CD4-positive, alpha-beta T cell (primary cell): ENCODE measurements around the gene ADAM17. TPM values are rescaled to one million over a fixed set of nuclear protein-coding genes. Genes with fewer than 3 reads are reported as not detected.

Experiments
- ATAC-seq: fragments of 200-7000 bp; cut with Tn5 transposase; one replicate; pipeline ENCODE4 v1.10.0; 2022; ENCODE audit warnings: mild to moderate bottlenecking; ENCODE audit not compliant: poor library complexity
- CTCF ChIA-PET: fragments of 350-600 bp; sonication (Branson Sonifier 250); formaldehyde crosslinking; loops from one replicate; lab custom pipeline; 2021; ENCODE audit warnings: antibody characterized with exemption, inconsistent platforms; lab: Charles Lee
- POLR2A ChIA-PET: fragments of 350-600 bp; sonication (Branson Sonifier 250); formaldehyde crosslinking; loops from one replicate; lab custom pipeline; 2021; ENCODE audit warnings: antibody characterized with exemption, inconsistent platforms; lab: Charles Lee
- DNase-seq, 14 experiments: peaks; one replicate each; pipeline ENCODE4 v3.0.0-alpha.2; 2013 to 2020; ENCODE audit warnings: mixed read lengths in 2 of 14
- H3K27ac ChIP-seq, 2 donors: one replicate each; pipeline versions ENCODE4 v1.5.1 to v1.7.0; 2013; ENCODE audit warnings: low read length in 2 of 2, low read depth in 1 of 2, mild to moderate bottlenecking in 1 of 2
- H3K27me3 ChIP-seq, 2 experiments: 1 replicate in 1 of 2; 2 replicates in 1 of 2; pipeline versions ENCODE4 v1.6.1 to v1.7.0; 2013; ENCODE audit warnings: low read length in 2 of 2, control low read depth in 1 of 2, mild to moderate bottlenecking in 1 of 2, moderate library complexity in 1 of 2; ENCODE audit not compliant: insufficient read depth in 2 of 2, control insufficient read depth in 1 of 2
- H3K36me3 ChIP-seq: one replicate; pipeline ENCODE4 v1.6.1; 2013; ENCODE audit warnings: low read length, control low read depth; ENCODE audit not compliant: insufficient read depth
- H3K4me1 ChIP-seq: one replicate; pipeline ENCODE4 v1.6.1; 2013; ENCODE audit warnings: low read length, control low read depth; ENCODE audit not compliant: insufficient read depth
- H3K4me3 ChIP-seq: one replicate; pipeline ENCODE4 v1.5.1; 2013; ENCODE audit warnings: mild to moderate bottlenecking, low read length, moderate library complexity
- H3K9me3 ChIP-seq, 2 experiments: 1 replicate in 1 of 2; 2 replicates in 1 of 2; pipeline versions ENCODE4 v1.6.1 to v1.7.0; 2013; ENCODE audit warnings: low read length in 2 of 2, mild to moderate bottlenecking in 2 of 2, control low read depth in 1 of 2, moderate library complexity in 1 of 2; ENCODE audit not compliant: control insufficient read depth in 1 of 2, insufficient read depth in 1 of 2
- H3K27ac Mint-ChIP-seq: one replicate; pipeline ENCODE4 v1.8.0; 2020; ENCODE audit warnings: mixed read lengths
- H3K27me3 Mint-ChIP-seq: one replicate; pipeline ENCODE4 v1.8.0; 2021; ENCODE audit warnings: mixed read lengths
- H3K36me3 Mint-ChIP-seq: one replicate; pipeline ENCODE4 v1.8.0; 2021; ENCODE audit warnings: low read depth, mixed read lengths
- H3K4me1 Mint-ChIP-seq: one replicate; pipeline ENCODE4 v1.8.0; 2021; ENCODE audit warnings: low read depth, mixed read lengths
- H3K4me3 Mint-ChIP-seq: one replicate; pipeline ENCODE4 v1.8.0; 2020; ENCODE audit warnings: mild to moderate bottlenecking, mixed read lengths
- H3K9me3 Mint-ChIP-seq: one replicate; pipeline ENCODE4 v1.8.0; 2020; ENCODE audit warnings: mixed read lengths
- intact Hi-C, 2 experiments: fragments of 100-400 bp; cut with DNase I in 1 of 2; cut with micrococcal nuclease in 1 of 2; formaldehyde crosslinking; loops; one replicate each; pipeline versions ENCODE4 v1.15.1 to v1.9.0; 2023 to 2025; cut with DNase I, micrococcal nuclease
- total RNA-seq, 174 experiments: library from RNA in 2 of 174; stranded (reverse) in 2 of 174; gene quantifications; one replicate each; pipeline ENCODE4 v1.2.3 and lab custom pipeline; 2021 to 2026
- TF ChIP-seq, protein P1 (sequence below): fragments of 200-600 bp; IDR thresholded peaks from one replicate; pipeline ENCODE4 v1.8.0; 2022; ENCODE audit warnings: antibody characterized with exemption, mild to moderate bottlenecking

ADAM17 gene
- total RNA-seq, 2 experiments from 2014 or later: 21.4 to 21.6 TPM

DNA sequence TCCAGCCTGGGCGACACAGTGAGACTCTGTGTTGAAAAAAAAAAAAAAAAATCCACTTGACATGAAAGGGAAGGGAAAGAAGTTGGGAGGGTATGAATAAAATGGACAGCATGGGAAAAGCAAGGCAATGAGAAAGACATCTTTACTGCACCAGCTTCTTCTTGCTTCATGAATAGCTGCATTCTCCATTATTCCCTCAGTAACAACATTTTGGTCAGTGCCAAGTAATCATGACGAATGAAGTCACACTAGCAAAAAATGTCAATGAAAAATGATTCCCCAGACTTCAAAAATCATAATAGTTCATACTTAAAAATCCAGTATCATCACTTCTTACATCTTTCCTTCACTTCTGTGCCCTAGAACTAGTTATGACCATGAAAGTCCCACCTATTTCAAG lies 30.4 kb downstream of the ADAM17 start:
- POLR2A ChIA-PET: interaction anchor here (1.0 kb wide), 1 partner anchor 12 kb away, joined by 4 read pairs; no protein-coding TSS in a partner anchor

DNA sequence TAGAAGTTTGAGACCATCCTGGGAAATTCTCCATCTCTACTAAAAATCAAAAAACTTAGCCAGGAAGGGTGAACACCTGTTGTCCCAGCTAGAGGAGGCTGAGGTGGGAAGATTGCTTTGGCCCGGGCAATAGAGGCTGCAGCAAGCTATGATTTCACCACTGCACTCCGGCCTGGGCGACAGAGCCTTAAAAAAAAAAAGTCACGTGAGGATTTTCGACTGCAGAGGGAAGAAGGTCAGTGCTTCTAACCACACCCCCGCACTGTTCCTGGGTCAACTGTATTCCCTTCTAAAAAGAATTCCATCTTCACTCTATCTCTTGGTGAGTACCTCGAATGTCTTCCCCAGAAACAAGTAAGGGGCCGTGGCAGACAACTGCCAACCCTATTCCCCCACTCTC lies 31.3 kb downstream of the ADAM17 start:
- Mint-ChIP-seq H3K9me3 (no peaks in the 10 kb centered on the region), H3K4me1 (no peaks in the 10 kb centered on the region), H3K27ac (no peak overlapping the region), H3K36me3 (peaks cover 93% of the 10 kb centered on the region), H3K27me3 (no peaks in the 10 kb centered on the region), H3K4me3 (no peak overlapping the region)
- Histone ChIP-seq H3K4me1 (no peaks in the 10 kb centered on the region), H3K27ac (no peak overlapping the region), H3K4me3 (no peak overlapping the region), H3K27me3 (no peaks in the 10 kb centered on the region), H3K36me3 (peaks cover 75% of the 10 kb centered on the region), H3K9me3 (no peaks in the 10 kb centered on the region)
- TF ChIP-seq, protein P1, sequence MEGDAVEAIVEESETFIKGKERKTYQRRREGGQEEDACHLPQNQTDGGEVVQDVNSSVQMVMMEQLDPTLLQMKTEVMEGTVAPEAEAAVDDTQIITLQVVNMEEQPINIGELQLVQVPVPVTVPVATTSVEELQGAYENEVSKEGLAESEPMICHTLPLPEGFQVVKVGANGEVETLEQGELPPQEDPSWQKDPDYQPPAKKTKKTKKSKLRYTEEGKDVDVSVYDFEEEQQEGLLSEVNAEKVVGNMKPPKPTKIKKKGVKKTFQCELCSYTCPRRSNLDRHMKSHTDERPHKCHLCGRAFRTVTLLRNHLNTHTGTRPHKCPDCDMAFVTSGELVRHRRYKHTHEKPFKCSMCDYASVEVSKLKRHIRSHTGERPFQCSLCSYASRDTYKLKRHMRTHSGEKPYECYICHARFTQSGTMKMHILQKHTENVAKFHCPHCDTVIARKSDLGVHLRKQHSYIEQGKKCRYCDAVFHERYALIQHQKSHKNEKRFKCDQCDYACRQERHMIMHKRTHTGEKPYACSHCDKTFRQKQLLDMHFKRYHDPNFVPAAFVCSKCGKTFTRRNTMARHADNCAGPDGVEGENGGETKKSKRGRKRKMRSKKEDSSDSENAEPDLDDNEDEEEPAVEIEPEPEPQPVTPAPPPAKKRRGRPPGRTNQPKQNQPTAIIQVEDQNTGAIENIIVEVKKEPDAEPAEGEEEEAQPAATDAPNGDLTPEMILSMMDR: no peak
- ATAC-seq (no peak), DNase-seq (no peak)
- CTCF ChIA-PET: interaction anchor here (0.6 to 1.1 kb wide), 2 partner anchors 43 to 289 kb away, joined by 3 read pairs; no protein-coding TSS in a partner anchor
- POLR2A ChIA-PET: no interaction called here
- intact Hi-C loops: no loop called here

More for the DNA sequence above, 30.4 kb downstream of the ADAM17 start:
- Histone ChIP-seq H3K4me3 (no peak overlapping the region), H3K27ac (no peak overlapping the region), H3K9me3 (no peaks in the 10 kb centered on the region), H3K4me1 (no peaks in the 10 kb centered on the region), H3K36me3 (peaks cover 74% of the 10 kb centered on the region), H3K27me3 (no peaks in the 10 kb centered on the region)
- no peak for DNase-seq
- ATAC-seq: no peak
- CTCF ChIA-PET: no interaction called here
- H3K9me3 Mint-ChIP-seq: no peaks in the 10 kb centered on the region
- TF ChIP-seq, protein P1: no peak
- intact Hi-C loops: no loop called here
- H3K27ac Mint-ChIP-seq: no peak overlapping the region
- H3K36me3 Mint-ChIP-seq: peaks cover 93% of the 10 kb centered on the region
- no peaks in the 10 kb centered on the region for H3K27me3 Mint-ChIP-seq
- H3K4me3 Mint-ChIP-seq: no peak overlapping the region
- H3K4me1 Mint-ChIP-seq: no peaks in the 10 kb centered on the region

DNA sequence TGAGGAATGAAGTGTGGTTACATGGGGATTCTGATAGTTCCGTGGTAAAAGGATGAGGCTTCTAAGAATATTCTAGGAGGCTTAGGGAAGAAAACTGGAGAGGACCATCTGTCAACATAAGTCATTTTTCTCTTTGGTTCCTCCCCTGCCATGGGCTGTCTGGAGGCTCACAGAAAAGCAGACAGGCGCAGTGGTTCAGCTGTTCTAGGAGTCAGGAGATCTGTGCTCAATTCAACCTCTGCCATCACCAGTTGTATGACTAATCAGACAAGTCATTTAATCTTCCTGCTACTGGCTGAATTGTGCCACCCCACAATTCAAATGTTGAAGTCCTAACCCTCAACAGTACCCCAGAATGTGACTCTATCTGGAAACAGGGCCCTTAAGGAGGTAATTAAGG lies 36.4 kb downstream of the ADAM17 start:
- ATAC-seq (no peak), DNase-seq (no peak)
- Mint-ChIP-seq H3K27ac (no peak overlapping the region), H3K9me3 (no peaks in the 10 kb centered on the region), H3K4me1 (no peaks in the 10 kb centered on the region), H3K36me3 (peaks cover 82% of the 10 kb centered on the region), H3K4me3 (no peak overlapping the region), H3K27me3 (no peaks in the 10 kb centered on the region)
- no peaks in the 10 kb centered on the region for H3K4me1 ChIP-seq
- CTCF ChIA-PET: no interaction called here
- no peak overlapping the region for H3K4me3 ChIP-seq
- no peak overlapping the region for H3K27ac ChIP-seq
- H3K36me3 ChIP-seq: peaks cover 79% of the 10 kb centered on the region
- H3K9me3 ChIP-seq: no peaks in the 10 kb centered on the region
- no peaks in the 10 kb centered on the region for H3K27me3 ChIP-seq
- intact Hi-C loops: no loop called here
- POLR2A ChIA-PET: no interaction called here
- TF ChIP-seq, protein P1: no peak
